ENCODE data around the gene CDKN2C. TPM values are rescaled to one million over a fixed set of nuclear protein-coding genes. Genes with fewer than 3 reads are reported as not detected.

Gene CDKN2C
- total and polyA plus RNA-seq, 11 donors, result 11.2 to 18.8 (median 15.3) TPM

- WGBS, 4 donors, result 91 to 93% (median 93%) methylated on average over 1 of the region's 1 CpG
- H3K9me3 ChIP-seq, result no peaks in the 10 kb centered on the region
- peaks cover 0 to 35% (median 3%) of the 10 kb centered on the region in 12 donors for H3K4me1 ChIP-seq
- H3K27me3 ChIP-seq, result no peaks in the 10 kb centered on the region
- no peak for ATAC-seq
- TF ChIP-seq POLR2A (IDR thresholded peaks at IDR 0.05) (no peak), CTCF (IDR thresholded peaks at IDR 0.05) (no peak)
- no peak for DNase-seq
- peak overlapping the region in 6 of 12 donors; percentile 80 to 90 (median 86) for H3K4me3 ChIP-seq
- intact Hi-C loops (cut with DNase I), result loop anchor here in 1 of 10 donors (10.0 kb wide), 1 partner anchor 262 kb away; the partner anchor contains the start of gene RNF11
- no peaks in the 10 kb centered on the region for H3K36me3 ChIP-seq
- peak overlapping the region in 4 of 12 donors; percentile 8 to 92 (median 40) for H3K27ac ChIP-seq
Measured at GRCh38 chr1:50973255-50973654, 3.2 kb downstream of the CDKN2C start.

DNA sequence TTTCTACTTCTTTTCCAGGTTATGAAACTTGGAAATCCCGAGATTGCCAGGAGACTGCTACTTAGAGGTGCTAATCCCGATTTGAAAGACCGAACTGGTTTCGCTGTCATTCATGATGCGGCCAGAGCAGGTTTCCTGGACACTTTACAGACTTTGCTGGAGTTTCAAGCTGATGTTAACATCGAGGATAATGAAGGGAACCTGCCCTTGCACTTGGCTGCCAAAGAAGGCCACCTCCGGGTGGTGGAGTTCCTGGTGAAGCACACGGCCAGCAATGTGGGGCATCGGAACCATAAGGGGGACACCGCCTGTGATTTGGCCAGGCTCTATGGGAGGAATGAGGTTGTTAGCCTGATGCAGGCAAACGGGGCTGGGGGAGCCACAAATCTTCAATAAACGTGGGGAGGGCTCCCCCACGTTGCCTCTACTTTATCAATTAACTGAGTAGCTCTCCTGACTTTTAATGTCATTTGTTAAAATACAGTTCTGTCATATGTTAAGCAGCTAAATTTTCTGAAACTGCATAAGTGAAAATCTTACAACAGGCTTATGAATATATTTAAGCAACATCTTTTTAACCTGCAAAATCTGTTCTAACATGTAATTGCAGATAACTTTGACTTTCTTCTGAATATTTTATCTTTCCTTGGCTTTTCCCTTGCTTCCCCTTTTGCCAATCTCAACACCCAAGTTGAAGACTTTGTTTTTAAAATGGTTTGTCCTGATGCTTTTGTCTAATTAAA is 4.0 kb downstream of the CDKN2C start:
- H3K4me3 ChIP-seq, result peak overlapping the region in 5 of 12 donors; percentile 5 to 87 (median 86)
- no peak for DNase-seq
- peaks cover 0 to 7% (median 0%) of the 10 kb centered on the region in 9 donors for H3K27me3 ChIP-seq
- H3K36me3 ChIP-seq, result no peaks in the 10 kb centered on the region
- WGBS, 4 donors, result 87 to 92% (median 89%) methylated on average over 12 to 13 of the region's 13 CpGs
- intact Hi-C loops (cut with DNase I), result loop anchor here in 1 of 10 donors (10.0 kb wide), 1 partner anchor 261 kb away; the partner anchor contains the start of gene RNF11
- H3K4me1 ChIP-seq, result peaks cover 0 to 35% (median 3%) of the 10 kb centered on the region in 12 donors
- TF ChIP-seq CTCF (IDR thresholded peaks at IDR 0.05), result no peak
- TF ChIP-seq POLR2A (IDR thresholded peaks at IDR 0.05), result no peak
- ATAC-seq, result no peak
- no peaks in the 10 kb centered on the region for H3K9me3 ChIP-seq
- peak overlapping the region in 4 of 12 donors; percentile 8 to 92 (median 40) for H3K27ac ChIP-seq

GRCh38 chr1:50974618-50974935 is 4.5 kb downstream of the CDKN2C start:
- peak overlapping the region in 1 of 12 donors; percentile 87 for H3K4me3 ChIP-seq
- no peaks in the 10 kb centered on the region for H3K36me3 ChIP-seq
- DNase-seq (no peak), ATAC-seq (no peak)
- H3K9me3 ChIP-seq, result no peaks in the 10 kb centered on the region
- peaks cover 0 to 39% (median 3%) of the 10 kb centered on the region in 12 donors for H3K4me1 ChIP-seq
- intact Hi-C loops (cut with DNase I), result loop anchor here in 1 of 10 donors (10.0 kb wide), 1 partner anchor 260 kb away; the partner anchor contains the start of gene RNF11
- peak overlapping the region in 2 of 12 donors; percentile 4 to 28 for H3K27ac ChIP-seq
- TF ChIP-seq POLR2A (IDR thresholded peaks at IDR 0.05), result no peak
- TF ChIP-seq CTCF (IDR thresholded peaks at IDR 0.05), result no peak
- peaks cover 0 to 10% (median 0%) of the 10 kb centered on the region in 9 donors for H3K27me3 ChIP-seq
- 83 to 93% (median 88%) methylated on average over 1 of the region's 1 CpG for WGBS, 4 donors

DNA sequence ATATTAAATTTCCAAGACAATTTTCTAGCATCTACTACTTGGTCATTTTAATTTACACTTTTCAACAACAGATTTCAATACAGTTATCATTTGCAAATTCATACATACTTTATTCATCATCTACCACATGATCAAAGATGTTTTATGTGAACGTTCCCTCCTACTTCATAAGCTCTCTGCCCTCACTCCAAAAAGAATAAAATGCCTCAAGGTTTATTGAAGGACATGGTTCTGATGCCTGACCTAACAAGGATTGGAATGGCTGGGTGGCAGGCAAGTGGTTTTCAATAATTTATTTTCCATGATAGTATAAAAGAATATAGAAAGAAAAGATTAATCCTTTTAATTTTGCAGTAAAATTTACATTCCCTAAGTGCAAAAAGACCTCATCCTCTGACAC is 5.4 kb downstream of the CDKN2C start:
- Histone ChIP-seq H3K4me3 (peak overlapping the region in 1 of 12 donors; percentile 85), H3K36me3 (no peaks in the 10 kb centered on the region), H3K27ac (peak overlapping the region in 4 of 12 donors; percentile 16 to 100 (median 66)), H3K4me1 (peaks cover 0 to 44% (median 3%) of the 10 kb centered on the region in 12 donors), H3K27me3 (peaks cover 0 to 10% (median 0%) of the 10 kb centered on the region in 9 donors), H3K9me3 (no peaks in the 10 kb centered on the region)
- WGBS, 4 donors, result 63 to 75% (median 69%) methylated on average over 1 of the region's 1 CpG
- intact Hi-C loops (cut with DNase I), result loop anchor here in 1 of 10 donors (10.0 kb wide), 1 partner anchor 259 kb away; the partner anchor contains the start of gene RNF11
- no peak for TF ChIP-seq POLR2A (IDR thresholded peaks at IDR 0.05)
- TF ChIP-seq CTCF (IDR thresholded peaks at IDR 0.05), result no peak
- no peak for ATAC-seq
- no peak for DNase-seq

Measured in heart left ventricle (tissue), 16 donors.